NB4 (cell line): ENCODE results near the gene GPR39.

ENCODE experiments used
- POLR2A ChIP-seq: IDR thresholded peaks from 2 replicates; pipeline ENCODE4 v1.6.1; 2011; ENCODE audit warnings: mild to moderate bottlenecking; ENCODE audit not compliant: insufficient read length; ENCODE audit errors: extremely low read depth
- TF ChIP-seq, protein P1 (sequence below): IDR thresholded peaks from one replicate; pipeline ENCODE4 v1.5.1; 2012; ENCODE audit warnings: low read depth, low read length

DNA sequence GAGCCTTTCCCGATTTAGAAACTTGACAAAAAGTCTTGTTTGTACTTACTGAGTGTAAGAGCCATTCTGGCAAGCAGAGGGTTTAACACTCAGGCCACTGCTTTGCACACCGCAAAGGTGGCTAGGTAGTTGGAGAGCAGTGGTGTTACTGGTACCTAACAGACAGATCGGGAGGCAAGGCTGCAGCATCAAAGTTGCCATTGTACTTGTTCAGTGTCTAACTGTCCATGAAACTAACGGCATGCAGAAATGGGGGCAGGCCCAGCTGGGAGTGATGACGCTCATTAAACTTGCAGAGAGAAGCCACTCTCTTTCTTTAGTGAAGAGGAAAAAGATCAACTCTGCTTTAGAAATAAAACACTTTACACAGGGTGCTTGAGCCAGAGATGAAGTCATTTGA lies 10.1 kb downstream of the GPR39 start:
- TF ChIP-seq, protein P1, sequence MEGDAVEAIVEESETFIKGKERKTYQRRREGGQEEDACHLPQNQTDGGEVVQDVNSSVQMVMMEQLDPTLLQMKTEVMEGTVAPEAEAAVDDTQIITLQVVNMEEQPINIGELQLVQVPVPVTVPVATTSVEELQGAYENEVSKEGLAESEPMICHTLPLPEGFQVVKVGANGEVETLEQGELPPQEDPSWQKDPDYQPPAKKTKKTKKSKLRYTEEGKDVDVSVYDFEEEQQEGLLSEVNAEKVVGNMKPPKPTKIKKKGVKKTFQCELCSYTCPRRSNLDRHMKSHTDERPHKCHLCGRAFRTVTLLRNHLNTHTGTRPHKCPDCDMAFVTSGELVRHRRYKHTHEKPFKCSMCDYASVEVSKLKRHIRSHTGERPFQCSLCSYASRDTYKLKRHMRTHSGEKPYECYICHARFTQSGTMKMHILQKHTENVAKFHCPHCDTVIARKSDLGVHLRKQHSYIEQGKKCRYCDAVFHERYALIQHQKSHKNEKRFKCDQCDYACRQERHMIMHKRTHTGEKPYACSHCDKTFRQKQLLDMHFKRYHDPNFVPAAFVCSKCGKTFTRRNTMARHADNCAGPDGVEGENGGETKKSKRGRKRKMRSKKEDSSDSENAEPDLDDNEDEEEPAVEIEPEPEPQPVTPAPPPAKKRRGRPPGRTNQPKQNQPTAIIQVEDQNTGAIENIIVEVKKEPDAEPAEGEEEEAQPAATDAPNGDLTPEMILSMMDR, result no peak
- TF ChIP-seq POLR2A, result no peak
